ENCODE results near the gene LINGO3.

LINGO3 gene

DNA sequence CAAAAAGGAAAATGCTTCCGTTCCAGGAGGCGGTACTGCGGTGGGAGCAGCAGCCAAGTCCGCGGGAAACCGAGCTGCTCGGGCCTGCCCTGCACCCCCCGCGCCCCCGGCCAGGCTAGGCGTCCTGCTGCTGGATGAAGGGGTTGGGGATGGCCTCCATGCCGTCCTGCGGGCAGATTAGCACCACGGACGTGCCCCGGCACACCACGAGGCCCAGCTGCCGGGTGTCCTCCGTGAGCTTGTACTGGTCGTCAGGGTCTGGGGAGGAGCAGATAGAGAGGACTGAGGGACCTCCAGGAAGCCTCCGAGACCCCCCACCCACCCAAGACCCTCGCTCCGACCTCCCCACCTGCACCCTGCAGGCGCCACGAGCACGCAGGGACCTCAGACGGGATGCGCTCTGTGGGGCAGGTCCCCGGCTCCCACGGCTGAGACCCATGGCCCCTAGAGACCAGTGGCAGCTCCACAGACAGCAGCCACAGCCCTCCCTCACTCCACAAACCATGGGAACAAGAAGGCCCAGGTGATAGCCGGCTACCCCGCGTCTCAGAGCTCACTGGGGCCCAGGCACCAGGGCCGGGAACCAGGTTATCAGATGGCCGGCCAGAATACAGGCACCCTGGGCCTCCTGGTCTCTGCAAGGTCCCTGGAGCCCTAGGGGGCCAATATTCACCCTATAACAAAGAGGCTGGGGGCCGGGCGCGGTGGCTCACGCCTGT lies 13.8 kb upstream of the LINGO3 start:
- Histone ChIP-seq H3K36me3 (ENCODE audit: control insufficient read depth, insufficient read depth, low read length, severe bottlenecking) (peaks cover 5% of the 10 kb centered on the region), H3K27me3 (replicated peaks; ENCODE audit: control insufficient read depth, insufficient read depth, low read length) (no peaks in the 10 kb centered on the region), H3K9ac (ENCODE audit: low read length) (no peak overlapping the region), H3K4me3 (ENCODE audit: low read length) (no peak overlapping the region), H3K4me1 (ENCODE audit: control insufficient read depth, insufficient read depth, low read length) (no peaks in the 10 kb centered on the region), H3K9me3 (ENCODE audit: control insufficient read depth, low read length) (no peaks in the 10 kb centered on the region)
- DNase-seq (ENCODE audit: low read depth): no peak

DNA sequence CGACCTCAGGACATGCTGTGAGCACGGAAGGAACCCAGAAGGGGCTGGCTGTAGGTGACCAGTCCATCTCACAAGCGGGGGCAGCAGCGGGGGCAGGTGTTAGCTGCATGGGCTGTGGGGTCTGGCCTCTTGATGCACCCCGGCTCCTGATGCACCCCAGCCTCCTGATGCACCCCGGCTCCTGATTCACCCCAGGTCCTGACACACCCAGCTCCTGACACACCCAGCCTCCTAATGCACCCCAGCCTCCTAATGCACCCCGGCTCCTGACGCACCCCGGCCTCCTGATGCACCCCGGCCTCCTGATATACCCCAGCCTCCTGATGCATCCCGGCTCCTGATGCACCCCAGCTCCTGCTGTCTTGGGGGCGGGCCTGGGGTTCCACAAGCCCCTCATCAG lies 13.0 kb upstream of the LINGO3 start:
- Histone ChIP-seq H3K9ac (ENCODE audit: low read length) (no peak overlapping the region), H3K4me3 (ENCODE audit: low read length) (no peak overlapping the region), H3K36me3 (ENCODE audit: control insufficient read depth, insufficient read depth, low read length, severe bottlenecking) (peaks cover 4% of the 10 kb centered on the region), H3K9me3 (ENCODE audit: control insufficient read depth, low read length) (no peaks in the 10 kb centered on the region), H3K4me1 (ENCODE audit: control insufficient read depth, insufficient read depth, low read length) (no peaks in the 10 kb centered on the region), H3K27me3 (replicated peaks; ENCODE audit: control insufficient read depth, insufficient read depth, low read length) (no peaks in the 10 kb centered on the region)
- no peak for DNase-seq (ENCODE audit: low read depth)

DNA sequence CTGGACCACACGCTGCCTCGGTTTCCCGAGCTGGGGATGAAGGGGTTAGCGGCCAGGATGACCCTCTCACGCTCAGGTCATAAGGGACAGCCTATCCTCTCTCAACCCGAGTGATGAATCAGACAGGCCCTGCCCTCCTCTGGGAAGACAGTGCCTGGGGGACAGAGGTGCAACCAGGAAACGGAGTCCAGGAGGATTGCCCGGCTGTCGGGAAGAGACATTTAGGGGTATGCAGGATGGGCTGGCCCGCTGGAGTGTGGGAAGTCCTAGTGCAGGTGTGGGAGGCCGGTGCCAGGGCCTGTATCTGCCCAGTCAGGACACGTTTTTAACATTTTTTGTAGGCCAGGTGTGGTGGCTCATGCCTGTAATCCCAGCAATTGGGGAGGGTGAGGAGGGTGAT lies 12.1 kb upstream of the LINGO3 start:
- no peaks in the 10 kb centered on the region for H3K36me3 ChIP-seq (ENCODE audit: control insufficient read depth, insufficient read depth, low read length, severe bottlenecking)
- peaks cover 3% of the 10 kb centered on the region for H3K9me3 ChIP-seq (ENCODE audit: control insufficient read depth, low read length)
- no peaks in the 10 kb centered on the region for H3K4me1 ChIP-seq (ENCODE audit: control insufficient read depth, insufficient read depth, low read length)
- H3K4me3 ChIP-seq (ENCODE audit: low read length): no peak overlapping the region
- no peak overlapping the region for H3K9ac ChIP-seq (ENCODE audit: low read length)
- no peak for DNase-seq (ENCODE audit: low read depth)
- H3K27me3 ChIP-seq (replicated peaks; ENCODE audit: control insufficient read depth, insufficient read depth, low read length): no peaks in the 10 kb centered on the region

DNA sequence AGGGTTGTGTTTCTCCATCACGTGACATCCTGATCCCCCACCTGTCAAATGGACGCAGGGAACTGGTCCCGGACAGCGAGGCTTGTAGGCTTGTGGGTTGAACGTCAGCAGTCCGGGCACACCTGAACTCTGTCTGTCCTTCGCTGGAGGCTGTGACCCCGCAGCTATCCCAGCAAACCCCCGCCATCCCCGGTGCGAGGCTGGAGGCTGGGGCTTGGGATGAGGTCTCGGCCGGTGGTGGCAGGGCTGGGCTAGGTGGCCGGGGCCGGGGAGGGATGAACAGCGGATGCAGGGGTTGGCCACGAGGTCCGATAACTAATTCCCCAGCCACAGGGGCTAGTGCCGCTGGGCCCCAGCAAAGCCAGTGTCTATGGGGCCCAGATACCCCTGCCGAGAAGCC lies 11.6 kb upstream of the LINGO3 start:
- Histone ChIP-seq H3K36me3 (ENCODE audit: control insufficient read depth, insufficient read depth, low read length, severe bottlenecking) (no peaks in the 10 kb centered on the region), H3K4me1 (ENCODE audit: control insufficient read depth, insufficient read depth, low read length) (no peaks in the 10 kb centered on the region), H3K27me3 (replicated peaks; ENCODE audit: control insufficient read depth, insufficient read depth, low read length) (no peaks in the 10 kb centered on the region), H3K9ac (ENCODE audit: low read length) (no peak overlapping the region), H3K4me3 (ENCODE audit: low read length) (no peak overlapping the region), H3K9me3 (ENCODE audit: control insufficient read depth, low read length) (peaks cover 8% of the 10 kb centered on the region)
- no peak for DNase-seq (ENCODE audit: low read depth)

DNA sequence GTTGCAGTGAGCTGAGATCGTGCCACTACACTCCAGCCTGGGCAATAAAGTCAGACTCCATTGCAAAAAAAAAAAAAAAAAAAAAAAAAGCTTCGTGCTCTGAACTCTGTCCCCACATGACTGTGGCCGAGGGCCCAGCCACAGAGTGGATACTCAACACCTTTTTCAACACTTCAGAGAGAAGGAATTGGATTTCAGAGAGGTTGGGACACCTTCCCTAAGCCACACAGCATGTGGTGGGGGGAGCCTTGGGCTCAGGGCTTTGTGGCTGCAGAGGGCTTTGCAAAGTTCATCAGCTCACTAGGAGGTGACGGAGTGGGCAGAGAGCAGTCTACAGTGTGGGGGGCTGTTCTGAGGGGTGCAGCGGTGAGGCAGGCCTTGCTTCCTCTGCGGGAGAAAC lies 11.0 kb upstream of the LINGO3 start:
- Histone ChIP-seq H3K9ac (ENCODE audit: low read length) (no peak overlapping the region), H3K27me3 (replicated peaks; ENCODE audit: control insufficient read depth, insufficient read depth, low read length) (no peaks in the 10 kb centered on the region), H3K4me3 (ENCODE audit: low read length) (no peak overlapping the region), H3K9me3 (ENCODE audit: control insufficient read depth, low read length) (peaks cover 8% of the 10 kb centered on the region), H3K36me3 (ENCODE audit: control insufficient read depth, insufficient read depth, low read length, severe bottlenecking) (no peaks in the 10 kb centered on the region), H3K4me1 (ENCODE audit: control insufficient read depth, insufficient read depth, low read length) (no peaks in the 10 kb centered on the region)
- DNase-seq (ENCODE audit: low read depth): no peak

DNA sequence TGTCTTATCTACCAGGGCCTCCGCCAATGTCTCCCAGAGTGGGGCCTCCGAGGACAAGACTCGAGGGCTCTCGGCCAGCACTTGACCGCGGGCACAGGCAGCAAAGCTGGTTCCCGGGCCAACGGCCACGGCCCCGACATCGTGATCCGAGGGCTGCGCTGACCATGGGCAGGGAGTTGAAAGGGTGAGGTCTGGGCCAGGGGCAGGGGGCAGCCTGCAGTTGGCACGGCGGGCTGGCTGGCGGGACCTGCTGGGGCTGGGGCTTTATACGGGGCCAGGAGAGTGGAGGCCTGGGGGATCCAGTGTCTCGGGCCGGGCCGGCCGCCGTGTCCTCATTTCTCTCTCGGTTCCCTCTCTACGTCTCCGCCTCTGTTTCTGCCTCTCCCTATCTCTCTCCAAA lies 9.8 kb upstream of the LINGO3 start:
- Histone ChIP-seq H3K27me3 (replicated peaks; ENCODE audit: control insufficient read depth, insufficient read depth, low read length) (no peaks in the 10 kb centered on the region), H3K9ac (ENCODE audit: low read length) (no peak overlapping the region), H3K9me3 (ENCODE audit: control insufficient read depth, low read length) (peaks cover 8% of the 10 kb centered on the region), H3K4me3 (ENCODE audit: low read length) (no peak overlapping the region), H3K36me3 (ENCODE audit: control insufficient read depth, insufficient read depth, low read length, severe bottlenecking) (no peaks in the 10 kb centered on the region), H3K4me1 (ENCODE audit: control insufficient read depth, insufficient read depth, low read length) (no peaks in the 10 kb centered on the region)
- DNase-seq (ENCODE audit: low read depth): no peak

DNA sequence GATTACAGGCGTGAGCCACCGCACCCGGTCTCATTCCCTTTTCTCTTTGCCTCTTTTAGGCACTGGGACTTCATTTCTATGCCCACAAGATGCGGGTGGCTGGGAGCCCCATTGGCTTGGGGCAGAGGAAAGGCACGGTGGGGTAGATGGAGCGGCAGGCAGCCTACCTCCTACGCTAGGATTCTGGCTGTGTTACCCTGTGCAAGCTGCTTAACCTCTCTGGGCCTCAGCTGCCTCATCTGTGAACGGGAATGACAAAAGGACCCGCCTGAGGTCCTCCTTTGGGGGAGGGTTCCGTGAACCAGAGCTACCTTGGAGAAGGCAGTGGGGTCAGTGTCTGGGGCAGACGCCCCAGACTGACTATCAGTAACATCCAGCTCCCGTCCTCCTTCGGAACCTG lies 9.3 kb upstream of the LINGO3 start:
- Histone ChIP-seq H3K9ac (ENCODE audit: low read length) (no peak overlapping the region), H3K4me1 (ENCODE audit: control insufficient read depth, insufficient read depth, low read length) (no peaks in the 10 kb centered on the region), H3K27me3 (replicated peaks; ENCODE audit: control insufficient read depth, insufficient read depth, low read length) (peaks cover 4% of the 10 kb centered on the region), H3K9me3 (ENCODE audit: control insufficient read depth, low read length) (peaks cover 8% of the 10 kb centered on the region), H3K4me3 (ENCODE audit: low read length) (no peak overlapping the region), H3K36me3 (ENCODE audit: control insufficient read depth, insufficient read depth, low read length, severe bottlenecking) (no peaks in the 10 kb centered on the region)
- no peak for DNase-seq (ENCODE audit: low read depth)

DNA sequence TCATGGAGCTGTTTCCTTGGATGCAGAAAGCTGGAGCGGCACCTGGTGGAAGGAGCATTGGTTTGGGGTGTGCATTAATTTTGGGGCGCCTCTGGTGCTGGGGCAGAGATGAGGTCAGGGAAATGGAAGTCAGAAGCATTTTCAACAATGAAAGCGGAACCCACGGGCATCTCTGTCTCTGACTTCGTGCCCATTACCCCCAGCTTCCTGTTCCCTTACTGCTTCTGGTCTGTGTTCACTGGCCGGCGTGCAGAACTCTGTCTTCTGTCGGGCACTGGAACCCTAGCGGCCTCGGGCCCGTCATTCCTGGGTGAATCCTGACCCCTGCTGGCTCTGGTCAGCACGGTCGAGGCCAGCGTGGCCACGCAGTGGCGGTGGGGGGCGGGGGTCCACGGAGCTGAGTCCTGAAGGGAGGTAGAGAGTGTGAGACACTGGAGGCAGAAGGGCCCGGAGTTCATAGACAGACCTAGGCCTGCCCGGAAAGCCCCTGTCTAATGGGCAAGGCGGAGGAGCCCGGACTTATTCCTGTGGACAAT lies 7.9 kb upstream of the LINGO3 start:
- H3K9ac ChIP-seq (ENCODE audit: low read length): no peak overlapping the region
- peaks cover 5% of the 10 kb centered on the region for H3K27me3 ChIP-seq (replicated peaks; ENCODE audit: control insufficient read depth, insufficient read depth, low read length)
- DNase-seq (ENCODE audit: low read depth): peak; percentile 73
- no peaks in the 10 kb centered on the region for H3K4me1 ChIP-seq (ENCODE audit: control insufficient read depth, insufficient read depth, low read length)
- H3K36me3 ChIP-seq (ENCODE audit: control insufficient read depth, insufficient read depth, low read length, severe bottlenecking): no peaks in the 10 kb centered on the region
- H3K4me3 ChIP-seq (ENCODE audit: low read length): no peak overlapping the region
- H3K9me3 ChIP-seq (ENCODE audit: control insufficient read depth, low read length): peaks cover 8% of the 10 kb centered on the region

DNA sequence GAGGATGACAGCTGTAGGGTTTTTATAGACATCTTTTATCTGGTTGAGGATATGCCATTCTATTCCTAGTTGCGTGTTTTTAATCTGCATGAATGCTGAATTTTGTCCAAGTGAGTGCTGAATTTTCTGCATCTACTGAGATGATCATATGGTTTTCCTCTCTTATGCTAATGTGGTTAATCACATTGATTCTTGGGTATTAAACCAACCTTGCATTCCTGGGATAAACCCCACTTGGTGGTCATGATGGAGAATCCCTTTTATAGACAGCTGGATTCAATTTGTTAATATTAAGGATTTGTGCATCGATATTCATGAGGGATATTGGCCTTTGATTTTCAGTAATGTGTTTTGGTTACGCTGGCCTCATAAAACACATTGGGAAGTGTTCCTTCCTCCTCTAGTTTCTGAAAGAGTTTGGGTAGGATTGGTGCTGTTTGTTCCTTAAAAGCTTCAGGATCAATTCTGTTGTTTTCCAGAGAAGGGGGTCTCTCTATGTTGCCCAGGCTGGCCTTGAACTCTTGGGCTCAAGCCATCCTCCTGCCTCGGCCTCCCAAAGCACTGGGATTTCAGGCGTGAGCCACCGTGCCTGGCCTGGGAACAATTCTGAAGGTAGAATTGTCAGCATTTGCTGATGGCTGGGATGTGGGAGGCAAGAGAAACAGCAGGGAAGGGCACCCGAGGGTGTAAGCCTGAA lies 7.3 kb upstream of the LINGO3 start:
- H3K4me3 ChIP-seq (ENCODE audit: low read length): no peak overlapping the region
- H3K36me3 ChIP-seq (ENCODE audit: control insufficient read depth, insufficient read depth, low read length, severe bottlenecking): no peaks in the 10 kb centered on the region
- H3K9me3 ChIP-seq (ENCODE audit: control insufficient read depth, low read length): peaks cover 8% of the 10 kb centered on the region
- no peak overlapping the region for H3K9ac ChIP-seq (ENCODE audit: low read length)
- DNase-seq (ENCODE audit: low read depth): no peak
- peaks cover 5% of the 10 kb centered on the region for H3K27me3 ChIP-seq (replicated peaks; ENCODE audit: control insufficient read depth, insufficient read depth, low read length)
- H3K4me1 ChIP-seq (ENCODE audit: control insufficient read depth, insufficient read depth, low read length): no peaks in the 10 kb centered on the region

DNA sequence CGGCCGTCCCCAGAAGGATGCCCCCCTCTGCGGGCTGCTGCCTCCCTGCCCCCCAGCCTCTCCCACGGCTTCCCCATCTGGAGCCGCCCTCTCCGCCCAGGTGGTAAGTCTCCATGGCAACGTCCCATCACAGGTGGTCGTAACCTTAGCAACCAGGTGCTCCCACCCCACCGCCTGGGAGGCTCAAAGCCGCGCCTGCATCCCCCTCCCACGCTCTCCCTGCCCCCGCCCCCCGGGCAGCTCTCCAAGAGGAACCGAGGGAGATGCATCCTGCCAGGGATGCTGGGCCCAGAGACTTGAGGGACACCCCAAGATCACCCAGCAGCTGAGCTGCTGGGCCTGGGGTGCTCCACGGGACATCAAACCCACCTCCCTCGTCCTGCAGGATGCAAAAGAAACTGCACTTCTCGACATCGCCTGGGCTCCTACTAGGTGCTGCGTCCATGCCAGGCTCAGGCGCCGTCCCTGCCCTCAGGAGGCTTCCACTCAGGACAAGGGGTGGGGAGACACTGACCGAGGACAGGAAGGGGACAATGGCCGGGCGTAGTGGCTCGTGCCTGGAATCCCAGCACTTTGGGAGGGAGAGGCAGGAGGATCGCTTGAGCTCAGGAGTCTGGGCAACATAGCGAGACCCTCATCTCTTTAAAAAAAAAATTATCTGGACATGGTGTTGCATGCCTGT lies 5.0 kb upstream of the LINGO3 start:
- Histone ChIP-seq H3K4me3 (ENCODE audit: low read length) (no peak overlapping the region), H3K36me3 (ENCODE audit: control insufficient read depth, insufficient read depth, low read length, severe bottlenecking) (no peaks in the 10 kb centered on the region), H3K9ac (ENCODE audit: low read length) (no peak overlapping the region), H3K27me3 (replicated peaks; ENCODE audit: control insufficient read depth, insufficient read depth, low read length) (peaks cover 7% of the 10 kb centered on the region), H3K9me3 (ENCODE audit: control insufficient read depth, low read length) (peaks cover 8% of the 10 kb centered on the region), H3K4me1 (ENCODE audit: control insufficient read depth, insufficient read depth, low read length) (peaks cover 4% of the 10 kb centered on the region)
- no peak for DNase-seq (ENCODE audit: low read depth)

DNA sequence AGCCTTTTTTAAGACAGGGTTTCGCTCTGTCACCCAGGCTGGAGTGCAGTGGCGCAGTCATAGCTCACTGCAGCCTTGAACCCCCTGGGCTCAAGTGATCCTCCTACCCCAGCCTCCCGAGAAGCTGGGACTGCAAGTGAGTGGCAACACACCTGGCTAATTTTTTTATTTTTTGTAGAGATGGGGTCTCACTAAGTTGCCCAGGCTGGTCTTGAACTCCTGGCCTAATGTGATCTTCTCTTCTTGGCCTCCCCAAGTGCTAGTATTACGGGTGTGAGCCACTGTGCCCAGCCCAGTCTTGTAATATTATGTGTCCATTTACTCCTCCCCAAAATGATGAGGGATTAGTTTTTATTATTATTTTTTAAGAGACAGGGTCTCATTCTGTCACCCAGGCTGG lies 3.1 kb upstream of the LINGO3 start:
- Histone ChIP-seq H3K4me3 (ENCODE audit: low read length) (no peak overlapping the region), H3K9ac (ENCODE audit: low read length) (no peak overlapping the region), H3K4me1 (ENCODE audit: control insufficient read depth, insufficient read depth, low read length) (peaks cover 4% of the 10 kb centered on the region), H3K36me3 (ENCODE audit: control insufficient read depth, insufficient read depth, low read length, severe bottlenecking) (no peaks in the 10 kb centered on the region), H3K27me3 (replicated peaks; ENCODE audit: control insufficient read depth, insufficient read depth, low read length) (peaks cover 18% of the 10 kb centered on the region), H3K9me3 (ENCODE audit: control insufficient read depth, low read length) (peaks cover 8% of the 10 kb centered on the region)
- DNase-seq (ENCODE audit: low read depth): no peak
